AG04449 (cell line): ENCODE measurements around the gene ETS2.

Experiments
- CTCF ChIA-PET: fragments of 350-600 bp; formaldehyde crosslinking; extraction: SDS; loops from one replicate; lab custom pipeline; 2021; ENCODE audit warnings: antibody characterized with exemption; lab: Yijun Ruan, JAX
- POLR2A ChIA-PET: fragments of 400-600, 350-600 bp; formaldehyde crosslinking; extraction: SDS; loops from one replicate; lab custom pipeline; 2020; ENCODE audit warnings: antibody characterized with exemption, inconsistent platforms; lab: Yijun Ruan, JAX
- DNase-seq: peaks from one replicate; pipeline ENCODE4 v3.0.0-alpha.2; 2010; ENCODE audit warnings: low read depth, low spot score
- H3K4me3 ChIP-seq: 2 replicates; pipeline ENCODE4 v1.5.1; 2011; ENCODE audit warnings: low read depth, mild to moderate bottlenecking, control low read depth, low read length
- CTCF ChIP-seq: IDR thresholded peaks from one replicate; pipeline ENCODE4 v1.5.1; 2011; ENCODE audit warnings: mild to moderate bottlenecking, moderate library complexity, low read length, control low read depth, inconsistent platforms; ENCODE audit not compliant: insufficient read depth; ENCODE audit errors: missing control alignments

ETS2 gene

GRCh38 chr21:38814126-38815059, 8.7 kb downstream of the ETS2 start:
- DNase-seq: no peak
- no peak overlapping the region for H3K4me3 ChIP-seq
- no peak for TF ChIP-seq CTCF
- POLR2A ChIA-PET: no interaction called here
- CTCF ChIA-PET: no interaction called here

- TF ChIP-seq CTCF: no peak
- CTCF ChIA-PET: interaction anchor here (1.5 kb wide), 1 partner anchor 8 kb away, joined by 3 read pairs; no protein-coding TSS in a partner anchor
- no peak for DNase-seq
These were observed 9.3 kb downstream of the ETS2 start for GRCh38 chr21:38815060-38815405.

GRCh38 chr21:38816400-38816977, 10.8 kb downstream of the ETS2 start:
- ChIA-PET POLR2A (no interaction called here), CTCF (interaction anchor here (1.5 kb wide), 1 partner anchor 9 kb away, joined by 3 read pairs; no protein-coding TSS in a partner anchor)
- H3K4me3 ChIP-seq: no peak overlapping the region
- no peak for DNase-seq
- TF ChIP-seq CTCF: no peak

More at GRCh38 chr21:38815060-38815405, 9.3 kb downstream of the ETS2 start:
- POLR2A ChIA-PET: no interaction called here
- H3K4me3 ChIP-seq: no peak overlapping the region

- H3K4me3 ChIP-seq: no peak overlapping the region
- CTCF ChIA-PET: interaction anchor here (0.9 to 1.0 kb wide), 2 partner anchors 61 to 83 kb away, joined by 4 read pairs; no protein-coding TSS in a partner anchor
- no peak for DNase-seq
- no peak for TF ChIP-seq CTCF
- POLR2A ChIA-PET: interaction anchor here (0.6 to 0.8 kb wide), 2 partner anchors 39 to 297 kb away, joined by 3 to 4 read pairs; no protein-coding TSS in a partner anchor
These were observed 11.9 kb downstream of the ETS2 start for GRCh38 chr21:38817371-38818324.

GRCh38 chr21:38818325-38818723, 12.6 kb downstream of the ETS2 start:
- CTCF ChIA-PET: interaction anchor here (0.9 to 1.0 kb wide), 2 partner anchors 62 to 84 kb away, joined by 4 read pairs; no protein-coding TSS in a partner anchor
- H3K4me3 ChIP-seq: no peak overlapping the region
- POLR2A ChIA-PET: interaction anchor here (0.6 kb wide), 1 partner anchor 38 kb away, joined by 3 read pairs; no protein-coding TSS in a partner anchor
- TF ChIP-seq CTCF: no peak
- no peak for DNase-seq
